Astrocyte (in vitro differentiated cells and primary cell): ENCODE results near the gene FBLIM1. TPM values are rescaled to one million over a fixed set of nuclear protein-coding genes. Genes with fewer than 3 reads are reported as not detected.

Experiments used
- DNase-seq: peaks from one replicate; pipeline ENCODE4 v3.0.0-alpha.2; 2010; ENCODE audit warnings: low read depth
- FAIRE-seq: peaks from 2 replicates; lab custom pipeline; 2011; peaks lifted over from hg19 to GRCh38; lab: Jason Lieb, UNC
- H2AFZ ChIP-seq: 2 replicates; pipeline ENCODE4 v1.6.0; 2012; ENCODE audit warnings: low read depth, low read length, inconsistent platforms
- H3K27ac ChIP-seq: 2 replicates; pipeline ENCODE4 v1.5.1; 2011; ENCODE audit warnings: low read depth, low read length, inconsistent platforms
- H3K27me3 ChIP-seq: 2 replicates; pipeline ENCODE4 v1.6.0; 2011; ENCODE audit warnings: low read length, inconsistent platforms; ENCODE audit not compliant: insufficient read depth
- H3K36me3 ChIP-seq: 2 replicates; pipeline ENCODE4 v1.5.1; 2011; ENCODE audit warnings: low read length, inconsistent platforms; ENCODE audit not compliant: insufficient read depth
- H3K4me1 ChIP-seq: 2 replicates; pipeline ENCODE4 v1.5.1; 2011; ENCODE audit warnings: low read length, inconsistent platforms; ENCODE audit not compliant: insufficient read depth
- H3K4me2 ChIP-seq: 2 replicates; pipeline ENCODE4 v1.6.0; 2012; ENCODE audit warnings: low read length, inconsistent platforms
- H3K4me3 ChIP-seq: 2 replicates; pipeline ENCODE4 v1.5.1; 2011; ENCODE audit warnings: low read depth, mild to moderate bottlenecking, low read length, inconsistent platforms; ENCODE audit not compliant: insufficient read depth
- H3K79me2 ChIP-seq: 2 replicates; pipeline ENCODE4 v1.6.0; 2012; ENCODE audit warnings: mild to moderate bottlenecking, low read length, inconsistent platforms; ENCODE audit not compliant: insufficient read depth
- H3K9ac ChIP-seq: 2 replicates; pipeline ENCODE4 v1.6.0; 2012; ENCODE audit warnings: mild to moderate bottlenecking, low read length, inconsistent platforms
- H3K9me3 ChIP-seq: 2 replicates; pipeline ENCODE4 v1.5.1; 2012; ENCODE audit warnings: low read depth, mild to moderate bottlenecking, low read length, inconsistent platforms; ENCODE audit not compliant: insufficient read depth
- H4K20me1 ChIP-seq: 2 replicates; pipeline ENCODE4 v1.6.0; 2012; ENCODE audit warnings: low read length, inconsistent platforms; ENCODE audit not compliant: insufficient read depth
- H3K27ac Mint-ChIP-seq: one replicate; pipeline ENCODE4 v1.8.0; 2021; ENCODE audit warnings: mild to moderate bottlenecking, mixed read lengths; ENCODE audit not compliant: unreplicated experiment
- H3K27me3 Mint-ChIP-seq: one replicate; pipeline ENCODE4 v1.8.0; 2021; ENCODE audit warnings: low read depth, mixed read lengths; ENCODE audit not compliant: unreplicated experiment
- H3K36me3 Mint-ChIP-seq: one replicate; pipeline ENCODE4 v1.8.0; 2021; ENCODE audit warnings: low read depth, mixed read lengths; ENCODE audit not compliant: unreplicated experiment
- H3K4me1 Mint-ChIP-seq: one replicate; pipeline ENCODE4 v1.8.0; 2021; ENCODE audit warnings: low read depth, mixed read lengths; ENCODE audit not compliant: unreplicated experiment
- H3K4me3 Mint-ChIP-seq: one replicate; pipeline ENCODE4 v1.8.0; 2021; ENCODE audit warnings: mild to moderate bottlenecking, moderate library complexity, mixed read lengths; ENCODE audit not compliant: unreplicated experiment
- H3K9me3 Mint-ChIP-seq: one replicate; pipeline ENCODE4 v1.8.0; 2021; ENCODE audit warnings: mild to moderate bottlenecking, mixed read lengths; ENCODE audit not compliant: unreplicated experiment
- EZH2 ChIP-seq: IDR thresholded peaks from 2 replicates; pipeline ENCODE4 v1.6.1; 2012; ENCODE audit warnings: mild to moderate bottlenecking, low read length, inconsistent platforms; ENCODE audit not compliant: insufficient read depth
- total RNA-seq: library from RNA; stranded (reverse); gene quantifications from 2 replicates; pipeline ENCODE4 v1.2.1, GENCODE V29; 2021
- TF ChIP-seq, protein P1 (sequence below): IDR thresholded peaks from 2 replicates; pipeline ENCODE4 v1.5.1; 2011; ENCODE audit warnings: low read depth, mild to moderate bottlenecking, inconsistent platforms, low read length, moderate library complexity; ENCODE audit not compliant: insufficient read depth

The FBLIM1 gene
- total RNA-seq, 1 donor from 2014 or later, result 179 TPM

DNA sequence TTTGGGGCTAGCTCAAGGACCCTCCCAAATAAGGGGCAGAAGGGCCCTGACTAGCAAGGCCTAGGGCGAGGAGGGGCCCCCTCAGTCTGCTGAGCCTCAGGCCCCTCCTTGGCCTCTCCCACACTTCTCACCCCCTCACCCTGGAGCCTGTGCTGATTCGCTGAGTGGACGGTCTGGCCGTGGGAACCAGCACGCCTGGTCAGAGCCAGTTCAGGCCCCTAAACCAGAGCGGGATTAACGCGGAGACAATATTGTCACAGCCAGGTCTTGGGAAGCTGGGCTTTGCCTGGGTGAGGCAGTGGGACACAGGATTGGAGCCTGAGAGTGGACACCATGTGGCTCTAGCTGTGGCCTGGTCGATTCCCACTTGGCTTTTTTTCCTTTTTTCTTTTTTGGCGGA lies 4.8 kb upstream of the FBLIM1 start:
- Mint-ChIP-seq H3K4me1 (peaks cover 5% of the 10 kb centered on the region), H3K36me3 (no peaks in the 10 kb centered on the region), H3K9me3 (peaks cover 4% of the 10 kb centered on the region), H3K27ac (no peak overlapping the region), H3K4me3 (no peak overlapping the region), H3K27me3 (peaks cover 14% of the 10 kb centered on the region)
- Histone ChIP-seq H3K27ac (no peak overlapping the region), H3K9me3 (no peaks in the 10 kb centered on the region), H3K4me1 (peaks cover 23% of the 10 kb centered on the region), H3K79me2 (peaks cover 1% of the 10 kb centered on the region), H3K36me3 (no peaks in the 10 kb centered on the region), H3K4me2 (no peak overlapping the region), H3K9ac (no peak overlapping the region), H2AFZ (no peak overlapping the region), H3K4me3 (no peak overlapping the region), H3K27me3 (no peaks in the 10 kb centered on the region), H4K20me1 (no peaks in the 10 kb centered on the region)
- DNase-seq (no peak), FAIRE-seq (no peak)
- TF ChIP-seq, protein P1, sequence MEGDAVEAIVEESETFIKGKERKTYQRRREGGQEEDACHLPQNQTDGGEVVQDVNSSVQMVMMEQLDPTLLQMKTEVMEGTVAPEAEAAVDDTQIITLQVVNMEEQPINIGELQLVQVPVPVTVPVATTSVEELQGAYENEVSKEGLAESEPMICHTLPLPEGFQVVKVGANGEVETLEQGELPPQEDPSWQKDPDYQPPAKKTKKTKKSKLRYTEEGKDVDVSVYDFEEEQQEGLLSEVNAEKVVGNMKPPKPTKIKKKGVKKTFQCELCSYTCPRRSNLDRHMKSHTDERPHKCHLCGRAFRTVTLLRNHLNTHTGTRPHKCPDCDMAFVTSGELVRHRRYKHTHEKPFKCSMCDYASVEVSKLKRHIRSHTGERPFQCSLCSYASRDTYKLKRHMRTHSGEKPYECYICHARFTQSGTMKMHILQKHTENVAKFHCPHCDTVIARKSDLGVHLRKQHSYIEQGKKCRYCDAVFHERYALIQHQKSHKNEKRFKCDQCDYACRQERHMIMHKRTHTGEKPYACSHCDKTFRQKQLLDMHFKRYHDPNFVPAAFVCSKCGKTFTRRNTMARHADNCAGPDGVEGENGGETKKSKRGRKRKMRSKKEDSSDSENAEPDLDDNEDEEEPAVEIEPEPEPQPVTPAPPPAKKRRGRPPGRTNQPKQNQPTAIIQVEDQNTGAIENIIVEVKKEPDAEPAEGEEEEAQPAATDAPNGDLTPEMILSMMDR, result no peak
- TF ChIP-seq EZH2, result no peak

DNA sequence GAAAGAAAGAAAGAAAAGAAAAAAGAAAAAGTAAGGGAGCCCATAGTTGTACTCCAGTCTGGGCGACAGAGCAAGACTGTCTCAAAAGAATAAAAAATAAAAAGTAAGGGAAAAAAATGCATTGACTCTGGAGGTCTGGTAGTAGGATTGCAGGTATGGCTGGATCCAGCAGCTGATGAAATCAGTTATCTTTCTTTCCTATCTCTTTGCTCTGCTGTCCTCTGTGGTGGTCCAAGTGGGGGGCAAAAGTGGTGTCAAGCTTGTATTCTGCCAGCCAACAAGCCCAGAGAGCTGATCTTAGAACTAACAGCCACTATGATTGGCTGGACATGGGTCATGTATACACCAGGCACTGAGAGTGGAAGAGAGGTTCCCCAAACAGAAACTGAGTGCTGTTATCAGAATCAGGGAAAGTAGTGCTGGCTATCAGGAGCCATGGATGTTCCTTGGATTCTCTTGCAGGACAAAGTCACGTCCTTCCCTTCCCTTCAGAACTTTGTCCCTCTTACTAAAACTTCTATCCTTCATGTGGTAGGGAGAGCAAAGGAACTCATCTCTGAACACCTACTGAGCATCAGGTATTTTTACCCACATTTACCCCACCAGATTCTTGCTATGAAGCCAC lies 3.5 kb upstream of the FBLIM1 start:
- no peaks in the 10 kb centered on the region for H3K36me3 Mint-ChIP-seq

DNA sequence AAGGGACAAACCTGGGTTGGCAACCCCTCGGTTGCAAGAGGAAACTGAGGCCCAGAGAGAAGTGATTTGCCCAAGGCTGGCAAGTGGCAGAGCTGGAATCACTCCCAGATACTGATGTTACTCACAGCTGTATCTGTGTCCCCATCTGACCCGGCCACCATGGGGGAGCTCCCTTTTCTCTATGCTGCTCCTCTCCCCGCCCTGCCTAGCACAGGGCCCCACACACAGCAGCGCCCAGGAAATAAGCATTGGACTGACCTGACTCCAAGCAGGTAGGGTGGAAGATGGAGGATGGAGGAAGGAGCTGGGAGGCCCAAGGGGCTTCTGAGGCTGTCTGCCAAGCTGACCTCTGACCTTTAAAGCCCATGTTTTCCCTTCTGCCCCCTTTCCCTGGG lies 3.0 kb upstream of the FBLIM1 start:
- peaks cover 5% of the 10 kb centered on the region for H3K4me1 Mint-ChIP-seq
- no peak overlapping the region for H3K4me3 Mint-ChIP-seq

More for the DNA sequence above, 3.5 kb upstream of the FBLIM1 start:
- no peak for DNase-seq
- H3K27ac Mint-ChIP-seq, result peak overlapping the region; percentile 47
- peaks cover 5% of the 10 kb centered on the region for H3K4me1 Mint-ChIP-seq
- no peaks in the 10 kb centered on the region for H3K27me3 ChIP-seq
- H3K9ac ChIP-seq, result no peak overlapping the region
- H3K4me1 ChIP-seq, result peaks cover 12% of the 10 kb centered on the region
- H3K9me3 ChIP-seq, result no peaks in the 10 kb centered on the region
- H3K27me3 Mint-ChIP-seq, result peaks cover 14% of the 10 kb centered on the region
- no peak for FAIRE-seq
- peaks cover 15% of the 10 kb centered on the region for H3K79me2 ChIP-seq
- no peak overlapping the region for H2AFZ ChIP-seq
- no peak for TF ChIP-seq EZH2
- TF ChIP-seq, protein P1, result no peak
- no peak overlapping the region for H3K4me3 ChIP-seq
- H4K20me1 ChIP-seq, result no peaks in the 10 kb centered on the region
- no peaks in the 10 kb centered on the region for H3K36me3 ChIP-seq
- peaks cover 4% of the 10 kb centered on the region for H3K9me3 Mint-ChIP-seq
- H3K27ac ChIP-seq, result no peak overlapping the region
- H3K4me2 ChIP-seq, result no peak overlapping the region
- no peak overlapping the region for H3K4me3 Mint-ChIP-seq

More for the DNA sequence above, 3.0 kb upstream of the FBLIM1 start:
- DNase-seq, result no peak
- FAIRE-seq, result no peak
- H3K4me3 ChIP-seq, result no peak overlapping the region
- no peak overlapping the region for H2AFZ ChIP-seq
- H3K4me2 ChIP-seq, result no peak overlapping the region
- no peak overlapping the region for H3K27ac ChIP-seq
- H3K27me3 Mint-ChIP-seq, result peaks cover 14% of the 10 kb centered on the region
- TF ChIP-seq, protein P1, result no peak
- no peak overlapping the region for H3K27ac Mint-ChIP-seq
- no peaks in the 10 kb centered on the region for H3K36me3 ChIP-seq
- no peak overlapping the region for H3K9ac ChIP-seq
- peaks cover 14% of the 10 kb centered on the region for H3K4me1 ChIP-seq
- H4K20me1 ChIP-seq, result peaks cover 2% of the 10 kb centered on the region
- no peaks in the 10 kb centered on the region for H3K27me3 ChIP-seq
- peaks cover 1% of the 10 kb centered on the region for H3K36me3 Mint-ChIP-seq
- H3K9me3 ChIP-seq, result no peaks in the 10 kb centered on the region
- peaks cover 4% of the 10 kb centered on the region for H3K9me3 Mint-ChIP-seq
- peaks cover 20% of the 10 kb centered on the region for H3K79me2 ChIP-seq
